SK-N-SH (cell line): ENCODE measurements around the gene STARD10.

Experiments
- RCOR1 ChIP-seq: fragments of 150-350 bp; IDR thresholded peaks from 2 replicates; pipeline ENCODE4 v1.6.1; 2017; ENCODE audit warnings: antibody characterized with exemption, low read length
- TF ChIP-seq, protein P1 (sequence below): fragments of 150-350 bp; IDR thresholded peaks from 2 replicates; pipeline ENCODE4 v1.6.1; 2016; ENCODE audit warnings: mild to moderate bottlenecking, low read depth, low read length

DNA sequence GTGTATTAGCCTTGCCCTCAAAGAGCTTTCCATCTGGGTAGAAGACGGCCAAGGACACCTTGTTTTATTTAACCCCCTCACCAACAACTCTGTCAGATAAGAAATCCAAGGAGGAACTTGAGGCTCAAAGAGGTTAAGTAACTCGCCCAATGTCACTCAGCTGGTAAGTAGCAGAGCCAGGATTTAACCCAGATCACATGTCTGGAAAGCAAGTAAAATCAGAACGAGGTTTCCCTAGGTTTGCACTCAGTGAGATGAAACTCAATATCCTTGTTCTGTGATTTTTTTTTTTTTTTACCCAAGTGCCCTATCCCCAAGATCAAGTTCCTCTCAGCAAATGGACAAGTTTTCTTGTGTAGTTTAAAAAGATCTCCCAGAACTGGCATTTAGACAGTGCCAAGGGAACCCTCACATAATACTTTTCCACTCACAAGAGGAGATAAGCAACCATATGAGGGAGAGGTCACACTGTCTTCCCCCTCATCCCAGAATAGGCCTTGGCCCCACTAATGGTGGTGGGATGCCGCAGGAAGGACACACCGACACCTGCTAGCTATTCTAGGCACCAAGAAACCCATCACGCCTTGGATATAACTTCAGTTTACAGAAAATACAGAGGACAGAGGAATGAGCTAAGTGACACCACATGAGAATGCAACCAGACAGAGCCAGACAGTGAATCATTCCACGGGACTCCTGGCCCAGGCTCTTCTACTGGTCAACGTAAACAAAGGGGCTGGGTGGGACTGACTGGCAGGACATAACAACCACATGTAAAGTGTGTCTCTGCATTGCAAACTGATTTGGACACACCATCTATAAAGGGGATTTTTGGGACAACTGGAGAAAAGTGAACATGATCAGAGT is 33.1 kb downstream of the STARD10 start:
- TF ChIP-seq, protein P1, sequence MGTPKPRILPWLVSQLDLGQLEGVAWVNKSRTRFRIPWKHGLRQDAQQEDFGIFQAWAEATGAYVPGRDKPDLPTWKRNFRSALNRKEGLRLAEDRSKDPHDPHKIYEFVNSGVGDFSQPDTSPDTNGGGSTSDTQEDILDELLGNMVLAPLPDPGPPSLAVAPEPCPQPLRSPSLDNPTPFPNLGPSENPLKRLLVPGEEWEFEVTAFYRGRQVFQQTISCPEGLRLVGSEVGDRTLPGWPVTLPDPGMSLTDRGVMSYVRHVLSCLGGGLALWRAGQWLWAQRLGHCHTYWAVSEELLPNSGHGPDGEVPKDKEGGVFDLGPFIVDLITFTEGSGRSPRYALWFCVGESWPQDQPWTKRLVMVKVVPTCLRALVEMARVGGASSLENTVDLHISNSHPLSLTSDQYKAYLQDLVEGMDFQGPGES = no peak
- no peak for TF ChIP-seq RCOR1
